Activated B cell treated with CpG ODN at 0.5 μM for 24 hours (primary cell): ENCODE results near the gene ERBB4. TPM values are rescaled to one million over a fixed set of nuclear protein-coding genes. Genes with fewer than 3 reads are reported as not detected.

Source experiments
- ATAC-seq: fragments of 200-7000 bp; cut with Tn5 transposase; one replicate; pipeline ENCODE4 v1.10.0; 2021; ENCODE audit warnings: low read depth, mild to moderate bottlenecking, moderate library complexity
- CTCF ChIA-PET: fragments of 350-600 bp; sonication (Branson Sonifier 250); formaldehyde crosslinking; loops from one replicate; lab custom pipeline; 2021; ENCODE audit warnings: antibody characterized with exemption; lab: Charles Lee
- POLR2A ChIA-PET: fragments of 350-600 bp; sonication (Branson Sonifier 250); formaldehyde crosslinking; loops from one replicate; lab custom pipeline; 2021; ENCODE audit warnings: antibody characterized with exemption; lab: Charles Lee
- DNase-seq: peaks from one replicate; pipeline ENCODE4 v3.0.0; 2022
- H3K27ac Mint-ChIP-seq: one replicate; pipeline ENCODE4 v1.8.0; 2020; ENCODE audit warnings: mixed read lengths
- H3K27me3 Mint-ChIP-seq: one replicate; pipeline ENCODE4 v1.8.0; 2021; ENCODE audit warnings: mixed read lengths
- H3K36me3 Mint-ChIP-seq: one replicate; pipeline ENCODE4 v1.8.0; 2021; ENCODE audit warnings: low read depth, mixed read lengths
- H3K4me1 Mint-ChIP-seq: one replicate; pipeline ENCODE4 v1.8.0; 2021; ENCODE audit warnings: mixed read lengths
- H3K4me3 Mint-ChIP-seq: one replicate; pipeline ENCODE4 v1.8.0; 2020; ENCODE audit warnings: mild to moderate bottlenecking, mixed read lengths
- H3K9me3 Mint-ChIP-seq: one replicate; pipeline ENCODE4 v1.8.0; 2020; ENCODE audit warnings: mixed read lengths
- CTCF ChIP-seq: fragments of 200-600 bp; IDR thresholded peaks from one replicate; pipeline ENCODE4 v1.8.0; 2022; ENCODE audit warnings: antibody characterized with exemption, mild to moderate bottlenecking
- intact Hi-C: fragments of 100-400 bp; cut with micrococcal nuclease; formaldehyde crosslinking; loops from one replicate; pipeline ENCODE4 v1.15.1; 2024
- total RNA-seq: library from RNA; stranded (reverse); gene quantifications from 2 replicates; pipeline ENCODE4 v1.2.3, GENCODE V29; 2022

The ERBB4 gene
- total RNA-seq, 1 donor from 2014 or later, result not detected

GRCh38 chr2:211860224-211860623, 678.4 kb downstream of the ERBB4 start:
- Mint-ChIP-seq H3K9me3 (peaks cover 5% of the 10 kb centered on the region), H3K36me3 (no peaks in the 10 kb centered on the region), H3K27ac (no peak overlapping the region), H3K27me3 (no peaks in the 10 kb centered on the region), H3K4me1 (no peaks in the 10 kb centered on the region), H3K4me3 (no peak overlapping the region)
- ChIA-PET CTCF (no interaction called here), POLR2A (no interaction called here)
- TF ChIP-seq CTCF, result no peak
- intact Hi-C loops, result no loop called here
- no peak for DNase-seq
- no peak for ATAC-seq

GRCh38 chr2:211854832-211855231, 683.8 kb downstream of the ERBB4 start:
- intact Hi-C loops, result no loop called here
- ATAC-seq, result no peak
- Mint-ChIP-seq H3K27me3 (no peaks in the 10 kb centered on the region), H3K4me1 (no peaks in the 10 kb centered on the region), H3K9me3 (peaks cover 3% of the 10 kb centered on the region), H3K36me3 (no peaks in the 10 kb centered on the region), H3K4me3 (no peak overlapping the region), H3K27ac (no peak overlapping the region)
- no peak for TF ChIP-seq CTCF
- ChIA-PET POLR2A (no interaction called here), CTCF (no interaction called here)
- no peak for DNase-seq

- no peaks in the 10 kb centered on the region for H3K27me3 Mint-ChIP-seq
- ChIA-PET CTCF (no interaction called here), POLR2A (no interaction called here)
- no peak for TF ChIP-seq CTCF
- no peak for DNase-seq
- intact Hi-C loops, result no loop called here
- ATAC-seq, result no peak
- no peak overlapping the region for H3K4me3 Mint-ChIP-seq
- no peaks in the 10 kb centered on the region for H3K36me3 Mint-ChIP-seq
- no peak overlapping the region for H3K27ac Mint-ChIP-seq
- no peaks in the 10 kb centered on the region for H3K9me3 Mint-ChIP-seq
- H3K4me1 Mint-ChIP-seq, result no peaks in the 10 kb centered on the region
These were observed 691.9 kb downstream of the ERBB4 start for GRCh38 chr2:211846714-211847113.

- H3K4me3 Mint-ChIP-seq, result no peak overlapping the region
- POLR2A ChIA-PET, result no interaction called here
- TF ChIP-seq CTCF, result no peak
- H3K9me3 Mint-ChIP-seq, result no peaks in the 10 kb centered on the region
- no peaks in the 10 kb centered on the region for H3K36me3 Mint-ChIP-seq
- DNase-seq (no peak), ATAC-seq (no peak)
- intact Hi-C loops, result no loop called here
- no peaks in the 10 kb centered on the region for H3K4me1 Mint-ChIP-seq
- no peak overlapping the region for H3K27ac Mint-ChIP-seq
- H3K27me3 Mint-ChIP-seq, result no peaks in the 10 kb centered on the region
- CTCF ChIA-PET, result no interaction called here
These were observed 692.6 kb downstream of the ERBB4 start for GRCh38 chr2:211846036-211846400.

- DNase-seq, result no peak
- no peaks in the 10 kb centered on the region for H3K36me3 Mint-ChIP-seq
- no peak for ATAC-seq
- H3K9me3 Mint-ChIP-seq, result no peaks in the 10 kb centered on the region
- no peaks in the 10 kb centered on the region for H3K4me1 Mint-ChIP-seq
- no peak overlapping the region for H3K27ac Mint-ChIP-seq
- intact Hi-C loops, result no loop called here
- ChIA-PET CTCF (no interaction called here), POLR2A (no interaction called here)
- H3K4me3 Mint-ChIP-seq, result no peak overlapping the region
- H3K27me3 Mint-ChIP-seq, result no peaks in the 10 kb centered on the region
- no peak for TF ChIP-seq CTCF
These were observed 693.1 kb downstream of the ERBB4 start for GRCh38 chr2:211845338-211846035.
